HepG2 (cell line): ENCODE results near the gene CDC23. TPM values are rescaled to one million over a fixed set of nuclear protein-coding genes. Genes with fewer than 3 reads are reported as not detected.

Experiments
- CC2D1A ChIP-seq: sonication (generic); formaldehyde crosslinking; IDR thresholded peaks from 2 replicates; pipeline ENCODE4 v1.8.1; 2023; ENCODE audit warnings: mild to moderate bottlenecking, missing genetic modification reagents
- DMAP1 ChIP-seq: IDR thresholded peaks from 2 replicates; pipeline ENCODE4 v1.6.1; 2016
- EHMT2 ChIP-seq: fragments of 200-600 bp; sonication (generic); IDR thresholded peaks from 2 replicates; pipeline ENCODE4 v1.7.0; 2017; ENCODE audit warnings: antibody characterized with exemption, low read depth, low read length, borderline replicate concordance
- FOXA3 ChIP-seq: IDR thresholded peaks from 2 replicates; pipeline ENCODE4 v1.6.1; 2016; ENCODE audit warnings: missing genetic modification reagents, missing compliant biosample characterization
- GABPB1 ChIP-seq: IDR thresholded peaks from 2 replicates; pipeline ENCODE4 v1.6.1; 2016; ENCODE audit warnings: mild to moderate bottlenecking, missing genetic modification reagents, moderate library complexity, missing compliant biosample characterization
- GATAD1 ChIP-seq: IDR thresholded peaks from 2 replicates; pipeline ENCODE4 v1.6.1; 2016; ENCODE audit warnings: missing genetic modification reagents, missing compliant biosample characterization
- KLF9 ChIP-seq: IDR thresholded peaks from 2 replicates; pipeline ENCODE4 v1.6.1; 2016; ENCODE audit warnings: low read depth
- MTA1 ChIP-seq: sonication (generic); formaldehyde crosslinking; IDR thresholded peaks from 2 replicates; pipeline ENCODE4 v1.4.0; 2020; ENCODE audit warnings: missing genetic modification reagents, mild to moderate bottlenecking, borderline replicate concordance
- POLR2AphosphoS2 ChIP-seq: IDR thresholded peaks from 2 replicates; pipeline ENCODE4 v1.6.1; 2011; ENCODE audit warnings: low read depth, low read length, improper control_type of control experiment
- PRDM4 ChIP-seq: sonication (generic); formaldehyde crosslinking; IDR thresholded peaks from 2 replicates; pipeline ENCODE4 v1.9.0; 2021; ENCODE audit warnings: missing genetic modification reagents, borderline replicate concordance
- TMF1 ChIP-seq: sonication (generic); formaldehyde crosslinking; IDR thresholded peaks from 2 replicates; pipeline ENCODE4 v1.8.1; 2022; ENCODE audit warnings: low read depth, missing genetic modification reagents
- ZEB1 ChIP-seq: IDR thresholded peaks from 2 replicates; pipeline ENCODE4 v1.6.1; 2012; ENCODE audit warnings: mild to moderate bottlenecking, low read depth, inconsistent platforms; ENCODE audit not compliant: insufficient replicate concordance
- ZFP82 ChIP-seq: sonication (generic); formaldehyde crosslinking; IDR thresholded peaks from 2 replicates; pipeline ENCODE4 v1.5.1; 2020; ENCODE audit warnings: mild to moderate bottlenecking, missing genetic modification reagents, borderline replicate concordance
- ZKSCAN5 ChIP-seq: sonication (generic); formaldehyde crosslinking; IDR thresholded peaks from 2 replicates; pipeline ENCODE4 v1.5.1; 2020; ENCODE audit warnings: mild to moderate bottlenecking, missing genetic modification reagents
- ZKSCAN8 ChIP-seq: IDR thresholded peaks from 2 replicates; pipeline ENCODE4 v1.6.1; 2016; ENCODE audit warnings: borderline replicate concordance, missing genetic modification reagents, missing compliant biosample characterization
- ZNF225 ChIP-seq: sonication (generic); formaldehyde crosslinking; IDR thresholded peaks from 2 replicates; pipeline ENCODE4 v1.4.0; 2020; ENCODE audit warnings: mild to moderate bottlenecking, missing genetic modification reagents
- ZNF451 ChIP-seq: sonication (generic); formaldehyde crosslinking; IDR thresholded peaks from 2 replicates; pipeline ENCODE4 v1.5.0; 2020; ENCODE audit warnings: mild to moderate bottlenecking, missing genetic modification reagents
- ZNF501 ChIP-seq: sonication (generic); formaldehyde crosslinking; IDR thresholded peaks from 2 replicates; pipeline ENCODE4 v1.5.1; 2020; ENCODE audit warnings: mild to moderate bottlenecking, moderate library complexity, missing genetic modification reagents
- ZNF556 ChIP-seq: sonication (generic); formaldehyde crosslinking; IDR thresholded peaks from 2 replicates; pipeline ENCODE4 v1.4.0; 2020; ENCODE audit warnings: mild to moderate bottlenecking, missing genetic modification reagents, borderline replicate concordance
- ZNF609 ChIP-seq: sonication (generic); formaldehyde crosslinking; IDR thresholded peaks from 2 replicates; pipeline ENCODE4 v1.4.0; 2020; ENCODE audit warnings: mild to moderate bottlenecking, missing genetic modification reagents, borderline replicate concordance
- ZNF710 ChIP-seq: sonication (generic); formaldehyde crosslinking; IDR thresholded peaks from 2 replicates; pipeline ENCODE4 v1.5.0; 2020; ENCODE audit warnings: mild to moderate bottlenecking, missing genetic modification reagents, borderline replicate concordance
- polyA plus RNA-seq, 8 experiments: library from polyadenylated mRNA; depleted of rRNA in 3 of 8; stranded (reverse) in 7 of 8; unstranded in 1 of 8; fragments of >200 nt; fragmentation: Illumina TruSeq in 4 of 8; extraction: Trizol in 4 of 8; gene quantifications; 2 replicates each; pipeline versions ENCODE4 v1.2.1 to v1.2.3, GENCODE V29; 2011 to 2016; ENCODE audit warnings: low read depth in 4 of 8, missing spikeins in 1 of 8, mixed read lengths in 1 of 8; ENCODE audit not compliant: insufficient read depth in 1 of 8
- total RNA-seq, 5 experiments: library from RNA; depleted of rRNA; stranded (reverse); fragments of >200 nt; fragmentation: Illumina TruSeq; extraction: Trizol; gene quantifications; 2 replicates each; pipeline ENCODE4 v1.2.3, GENCODE V29; 2016; ENCODE audit warnings: low read depth in 1 of 5

CDC23 gene
- total and polyA plus RNA-seq, 2 of the 13 experiments (the other 11 are each of a cell fraction or from before 2014, with no cell fraction given): 38.3 to 47.7 TPM

- TF ChIP-seq PRDM4 (CRISPR knock-in tag): no peak
- TF ChIP-seq ZNF451: no peak
- no peak for TF ChIP-seq MTA1 (CRISPR knock-in tag)
- no peak for TF ChIP-seq CC2D1A (CRISPR knock-in tag)
- TF ChIP-seq ZKSCAN8 (CRISPR knock-in tag): no peak
- TF ChIP-seq ZNF225 (CRISPR knock-in tag): peak; percentile 62; the same call in 1 of the 2 replicates
- peak; percentile 74 for TF ChIP-seq ZNF501 (CRISPR knock-in tag)
- TF ChIP-seq EHMT2: no peak
- TF ChIP-seq GATAD1: peak; percentile 98
- TF ChIP-seq ZKSCAN5 (CRISPR knock-in tag): no peak
- no peak for TF ChIP-seq TMF1 (CRISPR knock-in tag)
- TF ChIP-seq FOXA3 (CRISPR knock-in tag): peak; percentile 67; the same call in 1 of the 2 replicates
- no peak for TF ChIP-seq POLR2AphosphoS2
- TF ChIP-seq ZEB1: no peak
- TF ChIP-seq ZNF710 (CRISPR knock-in tag): 0 out of 2 replicates have a peak, but pooled peaks have one; percentile 27
- no peak for TF ChIP-seq GABPB1
- peak; percentile 40 for TF ChIP-seq DMAP1 (CRISPR knock-in tag)
- TF ChIP-seq ZNF609 (CRISPR knock-in tag): no peak
- TF ChIP-seq KLF9 (CRISPR knock-in tag): 0 out of 2 replicates have a peak, but pooled peaks have one; percentile 56
- no peak for TF ChIP-seq ZNF556 (CRISPR knock-in tag)
- no peak for TF ChIP-seq ZFP82 (CRISPR knock-in tag)
These were observed at the start of gene CDC23 (continued) for GRCh38 chr5:138213161-138214029.
